GM06990 (cell line): ENCODE measurements around the gene OR4K14.

ENCODE experiments used
- DNase-seq: peaks from one replicate; pipeline ENCODE4 v3.0.0-alpha.2; 2011; ENCODE audit not compliant: insufficient read length; ENCODE audit errors: extremely low read depth
- H3K27me3 ChIP-seq: replicated peaks from 2 replicates; pipeline ENCODE4 v1.6.0; 2011; ENCODE audit warnings: low read length; ENCODE audit not compliant: control insufficient read depth, insufficient read depth
- H3K36me3 ChIP-seq: 2 replicates; pipeline ENCODE4 v1.5.1; 2011; ENCODE audit warnings: low read length; ENCODE audit not compliant: control insufficient read depth, insufficient read depth
- H3K4me3 ChIP-seq: replicated peaks from 2 replicates; pipeline ENCODE4 v1.5.1; 2011; ENCODE audit warnings: low read depth, mild to moderate bottlenecking, control low read depth, low read length
- TF ChIP-seq, protein P1 (sequence below): IDR thresholded peaks from 2 replicates; pipeline ENCODE4 v1.5.1; 2011; ENCODE audit warnings: low read length, control low read depth, mild to moderate bottlenecking, inconsistent platforms; ENCODE audit not compliant: insufficient read depth, poor library complexity, severe bottlenecking

The OR4K14 gene

DNA sequence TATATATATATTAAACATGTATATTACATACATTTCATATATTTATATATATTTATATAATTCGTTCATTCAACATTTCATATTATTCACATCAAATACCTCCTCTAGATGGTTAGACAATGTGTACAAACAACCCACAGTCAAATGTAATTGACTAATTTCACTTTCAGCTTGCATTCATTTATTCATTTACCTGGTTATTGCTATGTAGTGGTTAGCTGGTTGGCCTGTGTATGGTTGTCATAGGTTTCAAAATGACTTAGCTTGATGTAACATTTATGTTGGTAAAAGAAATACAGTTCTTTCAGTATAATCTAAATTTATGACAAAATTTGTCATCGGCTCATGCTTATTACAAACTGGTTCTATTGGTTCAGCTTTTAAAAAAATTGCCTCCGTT is 16.3 kb upstream of the OR4K14 start:
- TF ChIP-seq, protein P1, sequence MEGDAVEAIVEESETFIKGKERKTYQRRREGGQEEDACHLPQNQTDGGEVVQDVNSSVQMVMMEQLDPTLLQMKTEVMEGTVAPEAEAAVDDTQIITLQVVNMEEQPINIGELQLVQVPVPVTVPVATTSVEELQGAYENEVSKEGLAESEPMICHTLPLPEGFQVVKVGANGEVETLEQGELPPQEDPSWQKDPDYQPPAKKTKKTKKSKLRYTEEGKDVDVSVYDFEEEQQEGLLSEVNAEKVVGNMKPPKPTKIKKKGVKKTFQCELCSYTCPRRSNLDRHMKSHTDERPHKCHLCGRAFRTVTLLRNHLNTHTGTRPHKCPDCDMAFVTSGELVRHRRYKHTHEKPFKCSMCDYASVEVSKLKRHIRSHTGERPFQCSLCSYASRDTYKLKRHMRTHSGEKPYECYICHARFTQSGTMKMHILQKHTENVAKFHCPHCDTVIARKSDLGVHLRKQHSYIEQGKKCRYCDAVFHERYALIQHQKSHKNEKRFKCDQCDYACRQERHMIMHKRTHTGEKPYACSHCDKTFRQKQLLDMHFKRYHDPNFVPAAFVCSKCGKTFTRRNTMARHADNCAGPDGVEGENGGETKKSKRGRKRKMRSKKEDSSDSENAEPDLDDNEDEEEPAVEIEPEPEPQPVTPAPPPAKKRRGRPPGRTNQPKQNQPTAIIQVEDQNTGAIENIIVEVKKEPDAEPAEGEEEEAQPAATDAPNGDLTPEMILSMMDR = no peak
- Histone ChIP-seq H3K4me3 (no peak overlapping the region), H3K27me3 (no peaks in the 10 kb centered on the region), H3K36me3 (no peaks in the 10 kb centered on the region)
- DNase-seq = no peak

DNA sequence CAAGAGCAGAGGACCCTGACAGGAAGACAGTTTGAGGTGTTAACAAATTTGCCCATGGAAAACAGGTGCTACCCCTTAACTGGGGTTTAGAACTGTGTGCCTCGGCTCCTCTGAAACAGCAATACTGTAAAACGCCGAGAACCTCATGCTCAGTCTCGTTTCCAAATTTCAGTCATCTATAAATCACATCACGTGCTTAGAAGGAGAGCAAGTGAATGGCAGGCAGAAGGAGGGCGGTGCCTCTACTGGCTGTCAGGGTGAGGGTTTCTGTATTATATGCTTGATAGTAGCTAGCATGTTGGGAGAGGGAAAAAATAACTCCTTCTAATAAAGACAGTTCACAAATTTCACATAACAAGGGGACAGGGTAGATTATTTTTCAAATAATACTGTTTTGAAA is 12.0 kb upstream of the OR4K14 start:
- no peaks in the 10 kb centered on the region for H3K27me3 ChIP-seq
- DNase-seq = no peak
- TF ChIP-seq, protein P1 = no peak
- no peaks in the 10 kb centered on the region for H3K36me3 ChIP-seq
- no peak overlapping the region for H3K4me3 ChIP-seq

DNA sequence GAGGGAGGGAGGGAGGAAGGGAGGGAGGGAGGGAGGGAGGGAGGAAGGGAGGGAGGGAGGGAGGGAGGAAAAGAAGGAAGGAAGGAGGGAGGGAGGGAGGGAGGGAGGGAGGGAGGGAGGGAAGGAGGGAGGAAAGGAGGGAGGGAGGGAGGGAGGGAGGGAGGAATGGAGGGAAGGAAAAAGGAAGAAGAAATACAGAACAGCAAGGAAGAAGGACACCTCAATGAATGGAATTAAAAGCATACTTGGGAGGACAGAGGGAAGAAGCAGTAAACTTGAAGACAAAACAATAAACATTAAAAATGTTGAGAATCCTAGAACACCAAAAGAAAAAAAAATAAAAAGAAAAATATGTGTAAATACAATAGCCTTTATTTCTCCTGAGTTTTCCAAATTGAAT is 11.0 kb downstream of the OR4K14 start:
- TF ChIP-seq, protein P1 = no peak
- no peak for DNase-seq
- H3K27me3 ChIP-seq = no peaks in the 10 kb centered on the region
- H3K36me3 ChIP-seq = no peaks in the 10 kb centered on the region
- no peak overlapping the region for H3K4me3 ChIP-seq

DNA sequence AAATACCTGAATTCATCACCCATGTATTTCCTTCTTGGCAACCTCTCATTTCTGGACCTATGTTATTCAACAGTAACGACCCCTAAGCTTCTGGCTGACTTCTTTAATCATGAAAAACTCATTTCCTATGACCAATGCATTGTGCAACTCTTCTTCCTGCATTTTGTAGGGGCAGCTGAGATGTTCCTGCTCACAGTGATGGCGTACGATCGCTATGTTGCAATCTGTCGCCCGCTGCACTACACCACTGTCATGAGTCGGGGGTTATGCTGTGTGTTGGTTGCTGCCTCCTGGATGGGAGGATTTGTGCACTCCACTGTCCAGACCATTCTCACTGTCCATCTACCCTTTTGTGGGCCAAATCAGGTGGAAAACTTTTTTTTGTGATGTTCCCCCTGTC is 16.8 kb downstream of the OR4K14 start:
- Histone ChIP-seq H3K36me3 (no peaks in the 10 kb centered on the region), H3K4me3 (no peak overlapping the region), H3K27me3 (no peaks in the 10 kb centered on the region)
- DNase-seq = no peak
- TF ChIP-seq, protein P1 = no peak

DNA sequence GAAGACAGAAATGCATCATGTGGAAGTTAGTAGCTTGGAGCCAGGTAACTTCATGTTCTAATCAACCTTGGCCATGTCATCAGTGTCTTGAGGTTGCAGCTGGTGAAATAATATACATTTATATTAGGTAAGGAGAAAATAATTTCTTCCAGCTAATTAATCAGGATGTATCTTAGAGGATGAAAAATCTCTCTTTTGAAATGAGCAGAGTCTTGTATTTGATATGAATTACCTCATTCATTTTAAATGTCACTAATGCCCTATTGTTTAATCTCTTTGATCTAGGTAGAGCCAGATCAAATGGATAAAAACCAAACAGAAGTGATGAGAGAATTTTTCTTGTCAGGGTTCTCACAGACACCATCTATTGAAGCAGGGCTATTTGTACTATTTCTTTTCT is 17.2 kb downstream of the OR4K14 start, which contains the start of gene OR4Q2:
TSS of gene OR4Q2 (plus strand) at position 301 of the 400 bp plus-strand sequence.
- H3K36me3 ChIP-seq = no peaks in the 10 kb centered on the region
- TF ChIP-seq, protein P1 = no peak
- H3K27me3 ChIP-seq = no peaks in the 10 kb centered on the region
- no peak for DNase-seq
- no peak within 1 kb of the TSS for H3K4me3 ChIP-seq

DNA sequence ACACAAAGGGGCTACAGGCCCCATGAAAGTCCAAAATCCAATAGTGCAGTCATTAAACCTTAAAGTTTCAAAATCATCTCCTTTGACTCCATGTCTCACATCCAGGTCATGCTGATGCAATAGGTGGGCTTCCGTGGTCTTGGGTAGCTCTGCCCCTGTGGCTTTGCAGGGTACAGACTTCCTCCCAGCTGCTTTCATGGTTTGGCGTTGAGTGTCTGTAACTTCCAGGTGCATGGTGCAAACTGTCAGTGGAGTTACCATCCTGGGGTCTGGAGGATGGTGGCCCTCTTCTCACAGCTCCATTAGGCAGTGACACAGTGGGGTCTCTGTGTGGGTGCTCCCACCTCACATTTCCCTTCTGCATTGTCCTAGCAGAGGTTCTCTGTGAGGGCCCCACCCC is 25.7 kb downstream of the OR4K14 start:
- DNase-seq = no peak
- Histone ChIP-seq H3K4me3 (no peak overlapping the region), H3K36me3 (no peaks in the 10 kb centered on the region), H3K27me3 (no peaks in the 10 kb centered on the region)
- TF ChIP-seq, protein P1 = no peak
